GM19035 (cell line): ENCODE results near the gene CIB1.
"Not testable (repeated sequence)": the region's sequence is repeated elsewhere in the genome, so short reads cannot be mapped to it uniquely, and the experiment has no call there.

Experiments
- ATAC-seq: cut with Tn5 transposase; IDR thresholded peaks from one replicate; pipeline ENCODE4 v1.9.1; 2021; ENCODE audit not compliant: unreplicated experiment

Gene CIB1

DNA sequence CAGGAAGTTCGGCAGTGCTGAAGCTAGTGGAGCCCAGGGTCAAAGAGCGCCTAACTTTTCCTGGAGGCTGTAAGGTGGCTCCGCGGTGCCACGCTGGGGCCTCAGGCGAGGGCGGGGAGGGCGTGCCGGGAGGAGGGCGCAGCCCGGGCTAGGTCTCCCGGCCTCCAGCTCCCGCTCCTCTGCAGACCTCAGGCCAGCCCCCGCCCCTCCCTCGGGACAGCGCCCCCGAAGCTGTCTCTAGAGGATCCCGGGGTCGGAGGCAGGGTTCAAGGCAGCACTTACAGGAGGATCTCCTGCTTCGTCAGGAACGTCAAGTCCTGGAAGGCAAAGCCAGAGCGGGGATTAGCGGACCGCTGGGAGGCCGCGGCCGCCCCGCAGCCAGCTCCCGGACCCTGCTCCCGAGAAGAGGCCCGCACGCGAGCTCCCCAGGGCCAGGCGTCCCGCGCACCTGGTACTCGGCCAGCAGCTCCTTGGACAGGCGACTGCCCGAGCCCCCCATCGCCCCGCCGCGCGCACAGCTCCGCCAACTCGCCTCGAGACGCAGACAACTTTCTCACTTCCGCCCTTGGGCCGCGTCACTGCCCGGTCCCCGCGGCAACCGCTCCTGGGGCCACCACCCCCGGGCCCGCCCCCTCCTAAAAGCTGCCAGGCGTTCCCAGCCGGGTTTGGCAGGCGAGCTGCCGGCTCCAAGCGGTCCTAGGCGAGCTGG, at the start of gene CIB1:
CIB1 (minus strand) TSS at position 555 of the 709 bp plus-strand sequence; CDS start at position 499, 56 bp downstream.
- peak; percentile 80 for ATAC-seq

DNA sequence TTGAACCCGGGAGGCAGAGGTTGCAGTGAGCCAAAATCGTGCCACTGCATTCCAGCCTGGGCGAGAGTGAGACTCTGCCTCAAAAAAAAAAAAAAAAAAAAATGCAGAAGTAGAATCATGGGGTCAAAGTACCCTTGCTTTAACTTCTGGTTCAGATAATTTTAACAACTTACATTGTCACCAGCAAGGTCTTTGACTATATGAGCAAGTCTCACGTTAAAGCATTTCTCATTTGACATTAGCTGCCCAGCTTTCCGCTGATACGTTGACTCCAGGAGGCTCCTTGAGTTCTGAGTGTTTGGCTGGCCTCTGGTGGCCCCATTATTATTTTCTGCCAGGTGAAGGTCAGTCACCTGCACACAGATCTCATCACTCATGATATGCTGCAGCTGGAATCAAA, 47.9 kb upstream of the CIB1 start:
- ATAC-seq, result not testable (repeated sequence)

DNA sequence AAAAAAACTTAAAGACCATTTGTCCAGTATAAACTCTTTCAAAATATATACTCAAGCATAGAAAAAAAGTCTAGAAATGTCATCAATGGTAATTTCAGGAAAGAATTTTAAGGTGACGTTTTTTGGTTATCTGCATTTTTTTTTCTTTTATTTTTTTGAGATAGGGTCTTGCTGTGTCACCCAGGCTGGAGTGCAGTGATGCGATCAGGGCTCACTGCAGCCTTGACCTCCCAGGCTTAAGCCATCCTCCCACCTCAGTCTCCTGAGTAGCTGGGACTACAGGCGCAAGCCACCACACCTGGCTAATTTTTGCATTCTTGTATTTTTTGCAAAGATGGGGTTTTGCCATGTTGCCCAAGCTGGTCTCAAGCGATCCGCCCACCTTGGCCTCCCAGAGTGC, 47.0 kb upstream of the CIB1 start:
- not testable (repeated sequence) for ATAC-seq

DNA sequence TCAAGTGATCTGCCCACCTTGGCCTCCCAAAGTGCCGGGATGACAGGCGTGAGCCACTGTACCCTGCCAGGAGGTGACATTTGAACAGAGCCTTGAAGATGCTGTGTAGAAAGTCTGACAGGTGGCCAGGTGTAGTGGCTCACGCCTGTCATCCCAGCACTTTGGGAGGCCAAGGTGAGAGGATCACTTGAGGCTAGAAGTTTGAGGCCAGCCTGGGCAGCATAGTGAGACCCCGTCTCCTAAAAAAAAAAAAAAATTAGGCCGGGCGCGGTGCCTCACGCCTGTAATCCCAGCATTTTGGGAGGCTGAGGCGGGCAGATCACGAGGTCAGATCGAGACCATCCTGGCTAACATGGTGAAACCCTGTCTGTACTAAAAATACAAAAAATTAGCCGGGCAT, 44.7 kb upstream of the CIB1 start:
- not testable (repeated sequence) for ATAC-seq

DNA sequence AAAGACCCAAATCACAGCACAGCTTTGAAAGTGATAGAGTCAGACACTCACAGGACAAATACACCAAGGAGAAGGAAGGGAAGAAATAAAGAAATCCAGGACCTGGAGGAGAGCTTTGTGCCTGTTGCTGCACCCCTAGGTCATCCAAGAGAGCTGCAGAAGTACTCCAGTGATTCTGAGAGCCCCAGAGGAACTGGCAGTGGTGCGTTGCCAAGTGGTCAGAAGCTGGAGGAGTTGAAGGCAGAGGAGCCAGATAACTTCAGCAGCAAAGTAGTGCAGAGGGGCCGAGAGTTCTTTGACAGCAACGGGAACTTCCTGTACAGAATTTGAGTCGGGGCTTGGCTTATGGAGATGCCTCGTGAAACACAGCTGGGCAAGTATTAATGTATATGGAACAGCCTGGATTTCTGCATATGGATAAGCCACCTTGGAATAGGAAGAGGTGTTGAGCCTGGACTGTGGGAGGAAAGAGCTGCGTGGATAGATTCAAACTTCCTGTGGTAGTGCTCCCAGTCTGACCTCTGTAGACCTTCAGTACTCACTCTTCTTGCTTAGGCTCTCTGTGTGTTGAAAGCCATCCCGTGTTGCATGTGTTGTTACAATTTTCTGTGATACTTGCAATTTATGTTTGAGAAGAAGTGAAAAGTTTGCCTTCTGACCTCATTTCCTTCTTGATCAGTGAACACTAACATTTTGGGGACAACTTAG, 37.9 kb upstream of the CIB1 start:
- ATAC-seq, result no peak

DNA sequence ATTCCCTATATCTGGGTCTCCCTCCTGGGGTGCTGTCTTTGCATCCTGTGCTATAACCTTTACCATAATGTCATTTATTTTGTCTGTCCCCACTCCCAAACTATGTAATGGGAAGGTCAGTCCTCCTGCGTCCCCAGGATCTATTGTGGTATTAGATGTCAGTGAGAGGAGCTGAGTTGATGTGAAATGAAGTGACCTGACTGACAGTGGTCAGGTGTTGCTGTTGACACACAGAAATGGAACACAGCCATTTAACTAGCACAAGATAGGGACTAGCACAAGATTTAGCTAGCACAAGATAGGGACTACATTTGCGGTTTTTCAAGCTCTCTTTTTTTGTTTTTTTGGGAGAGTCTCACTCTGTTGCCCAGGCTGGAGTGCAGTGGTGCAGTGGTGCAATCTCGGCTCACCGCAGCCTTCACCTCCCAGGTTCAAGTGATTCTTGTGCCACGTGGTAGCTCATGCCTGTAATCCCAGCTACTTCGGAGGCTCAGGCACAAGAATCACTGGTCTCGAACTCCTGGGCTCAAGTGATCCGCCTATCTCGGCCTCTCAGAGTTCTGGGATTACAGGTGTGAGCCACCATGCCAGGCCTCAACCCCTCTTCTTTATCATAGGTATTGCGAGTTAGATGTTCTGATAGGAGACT, 36.9 kb upstream of the CIB1 start:
- ATAC-seq, result no peak

DNA sequence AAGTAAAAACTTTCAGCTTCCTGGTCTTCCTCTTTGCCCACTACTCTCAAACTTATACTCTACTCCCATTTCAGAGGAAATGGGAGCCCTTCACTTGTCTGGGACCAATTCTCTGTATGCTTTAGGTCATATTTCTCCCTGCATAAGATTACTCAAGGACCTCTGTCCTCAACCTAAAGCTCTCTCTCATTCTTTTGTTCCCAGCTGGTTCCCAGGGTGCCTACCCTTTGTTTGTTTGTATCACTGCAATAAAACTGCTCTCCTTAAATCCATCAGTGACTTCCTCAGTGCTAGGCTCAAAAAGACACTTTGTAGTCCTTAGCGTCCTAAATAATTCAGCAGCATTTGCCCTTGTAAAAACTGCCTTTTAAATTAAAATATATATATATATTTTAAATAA, 34.7 kb upstream of the CIB1 start:
- no peak for ATAC-seq

DNA sequence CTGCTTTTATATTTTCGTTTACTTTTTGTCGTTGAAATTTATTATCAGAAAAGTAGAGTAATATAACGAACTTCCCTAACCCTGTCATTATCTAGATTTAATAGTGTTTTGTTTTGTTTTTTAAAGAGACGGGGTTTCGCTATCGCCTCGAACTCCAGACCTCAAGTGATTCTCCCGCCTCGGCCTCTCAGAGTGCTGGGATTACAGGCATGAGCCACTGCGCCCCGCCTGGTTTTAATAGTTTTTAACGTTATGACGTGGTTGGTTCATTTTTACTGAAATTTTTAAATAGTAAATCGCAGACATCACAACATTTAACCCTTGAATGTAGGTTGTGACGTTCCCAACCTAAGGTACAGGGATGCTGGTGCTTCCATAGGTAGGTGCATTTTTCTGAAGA, 32.7 kb upstream of the CIB1 start:
- no peak for ATAC-seq

DNA sequence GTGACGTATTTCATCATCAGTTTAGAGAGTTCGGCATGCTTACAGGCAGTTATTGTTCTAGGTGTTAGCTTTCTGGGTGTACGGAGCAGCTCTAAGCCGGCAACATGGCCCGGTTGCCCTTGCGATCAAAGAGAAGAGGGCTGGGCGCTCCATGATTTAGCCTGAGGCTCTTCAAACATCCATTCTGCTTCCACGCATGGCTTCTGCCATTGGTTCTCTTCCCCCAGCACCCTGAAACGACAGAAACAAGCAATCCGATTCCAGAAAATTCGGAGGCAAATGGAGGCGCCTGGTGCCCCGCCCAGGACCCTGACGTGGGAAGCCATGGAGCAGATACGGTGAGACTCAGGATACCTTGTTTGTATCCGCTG, 32.3 kb upstream of the CIB1 start:
- peak; percentile 7 for ATAC-seq

DNA sequence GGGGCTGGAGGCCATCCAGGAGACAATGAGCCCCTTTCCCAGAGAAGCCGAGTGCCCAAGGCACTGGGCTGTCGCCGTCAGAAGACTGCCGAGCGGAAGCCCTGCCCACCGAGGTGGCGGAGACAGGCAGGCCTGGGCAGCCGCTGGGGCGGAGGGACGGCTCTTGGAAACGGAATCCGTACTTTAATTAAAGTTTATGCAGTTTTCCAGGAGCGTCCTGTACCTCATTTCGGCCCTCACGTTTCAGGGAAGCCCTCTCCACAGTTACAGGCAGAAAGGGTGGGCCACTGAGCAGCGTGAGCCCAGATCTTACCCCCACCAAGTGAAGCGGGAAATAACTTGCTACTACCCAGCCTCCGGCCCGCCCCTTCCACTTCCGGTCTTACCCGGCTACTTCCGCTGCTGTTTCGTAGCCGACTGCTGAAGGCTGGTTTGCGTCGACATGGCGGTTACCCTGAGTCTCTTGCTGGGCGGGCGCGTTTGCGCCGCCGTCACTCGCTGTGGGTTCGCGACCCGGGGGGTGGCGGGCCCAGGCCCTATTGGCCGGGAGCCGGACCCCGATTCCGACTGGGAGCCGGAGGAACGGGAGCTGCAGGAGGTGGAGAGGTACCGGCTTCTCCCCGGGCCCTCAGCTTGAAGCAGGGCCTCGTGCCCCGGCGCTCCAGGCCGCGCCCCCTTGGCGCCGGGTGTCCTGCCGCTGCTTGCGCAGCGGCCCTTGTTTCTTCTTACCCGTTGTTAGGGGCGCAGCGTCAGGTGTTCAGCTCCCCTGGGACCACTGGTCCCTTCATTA, 31.7 kb upstream of the CIB1 start, which contains the start of gene NGRN:
NGRN (plus strand) TSS at position 402 of the 790 bp plus-strand sequence; CDS start at position 443, 41 bp downstream.
- peak; percentile 94 for ATAC-seq

DNA sequence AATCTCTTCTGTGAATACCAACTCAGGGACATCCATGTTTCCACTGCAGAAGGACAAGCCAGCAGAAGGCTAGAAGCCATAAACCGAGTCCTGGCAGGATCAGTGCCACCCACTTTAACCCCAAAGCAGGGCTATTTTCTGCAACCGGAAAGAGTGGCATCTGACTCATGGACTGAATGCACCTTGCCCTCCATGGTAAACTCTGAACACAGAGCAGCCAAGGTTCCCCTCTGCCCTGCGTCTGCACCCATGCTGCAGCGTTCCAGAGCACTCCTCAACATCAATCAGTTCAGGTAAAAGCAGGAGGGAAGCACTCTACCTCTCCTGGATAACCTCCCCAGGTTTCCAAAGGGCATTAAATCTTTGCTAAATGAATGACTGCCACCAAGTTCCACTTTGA, 30.9 kb upstream of the CIB1 start:
- ATAC-seq, result no peak

DNA sequence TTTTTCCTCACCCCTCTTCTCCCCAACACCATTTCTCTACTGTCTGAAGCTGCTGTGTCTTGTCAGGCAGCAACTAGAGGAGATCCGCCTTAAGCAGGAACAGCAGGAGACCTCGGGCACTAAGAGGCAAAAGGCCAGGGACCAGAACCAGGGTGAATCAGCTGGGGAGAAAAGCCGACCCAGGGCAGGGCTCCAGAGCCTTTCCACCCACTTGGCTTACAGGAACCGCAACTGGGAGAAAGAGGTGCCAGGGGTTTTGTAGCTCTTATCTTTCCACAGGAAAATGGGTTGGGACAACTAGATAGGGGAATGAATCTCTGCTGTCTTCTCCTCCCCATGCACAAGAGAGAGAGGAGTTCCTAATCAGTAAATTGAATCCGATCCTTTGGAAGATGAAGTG, 28.7 kb upstream of the CIB1 start:
- no peak for ATAC-seq

DNA sequence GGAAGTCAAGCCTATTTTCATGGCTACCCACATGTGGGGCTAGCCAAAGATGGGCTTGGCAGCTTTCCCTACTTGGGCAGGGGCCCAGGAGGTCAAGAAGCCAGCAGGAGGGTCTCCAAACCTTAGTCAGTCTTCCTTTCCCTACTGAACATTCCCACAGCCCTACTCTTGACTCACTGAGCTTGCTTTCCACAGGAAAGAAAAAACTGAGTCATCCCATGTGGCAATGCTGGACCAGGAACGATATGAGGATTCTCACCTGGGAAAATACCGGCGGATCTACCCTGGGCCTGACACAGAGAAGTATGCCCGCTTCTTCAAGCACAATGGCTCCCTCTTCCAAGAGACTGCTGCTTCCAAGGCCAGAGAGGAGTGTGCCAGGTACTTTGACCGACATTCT, 28.1 kb upstream of the CIB1 start:
- no peak for ATAC-seq

DNA sequence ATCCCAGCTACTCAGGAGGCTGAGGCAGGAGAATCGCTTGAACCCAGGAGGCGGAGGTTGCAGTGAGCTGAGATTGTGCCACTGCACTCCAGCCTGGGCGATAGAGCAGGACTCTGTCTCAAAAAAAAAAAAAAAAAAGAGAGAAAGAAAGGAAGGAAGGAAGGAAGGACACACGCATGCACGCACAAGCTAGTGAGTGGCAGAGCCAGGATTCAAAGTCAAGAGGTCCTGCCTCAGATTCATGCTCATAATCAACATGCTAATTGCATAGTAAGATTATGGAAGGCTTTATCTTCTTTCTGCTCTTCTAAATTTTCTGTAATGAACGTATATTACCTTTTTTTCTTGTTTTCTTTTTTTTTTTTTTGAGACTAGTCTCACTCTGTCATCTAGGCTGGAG, 27.0 kb upstream of the CIB1 start:
- not testable (repeated sequence) for ATAC-seq

DNA sequence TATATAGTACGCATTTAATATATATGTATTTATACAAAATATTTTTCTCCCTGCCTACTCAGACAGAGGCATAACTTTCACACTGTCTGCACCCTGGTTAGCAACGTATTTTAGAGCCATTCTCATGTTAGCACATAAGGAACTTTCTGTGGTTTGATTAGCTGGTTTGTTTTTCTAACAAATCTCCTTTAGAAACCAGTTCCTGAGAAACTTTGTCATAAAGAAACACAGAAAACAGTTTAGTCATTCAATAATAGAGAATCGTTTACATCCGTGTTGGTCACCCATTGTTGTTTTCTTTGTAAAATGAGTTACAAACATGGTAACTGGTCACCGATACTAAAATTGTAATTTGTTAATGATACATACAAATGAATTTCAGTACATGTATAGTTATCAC, 25.8 kb upstream of the CIB1 start:
- ATAC-seq, result peak; percentile 69

DNA sequence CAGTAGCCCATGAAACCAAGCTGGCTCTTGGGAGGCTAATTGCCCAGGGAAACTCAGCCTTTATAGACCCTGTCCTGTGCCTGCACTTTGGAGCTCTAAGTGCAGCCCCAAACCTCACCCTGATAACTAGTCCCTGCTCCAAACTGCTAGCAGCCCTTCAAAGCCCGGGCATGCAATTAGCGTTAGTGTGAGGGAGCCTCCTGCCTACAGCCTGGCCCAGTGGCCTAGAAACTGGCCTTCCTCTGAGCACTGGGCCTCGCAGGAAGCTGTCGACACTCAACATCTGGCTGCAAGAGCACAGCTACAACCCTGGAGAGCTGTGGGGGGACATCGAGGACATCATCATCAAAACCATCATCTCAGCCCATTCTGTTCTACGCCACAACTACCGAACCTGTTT, 24.0 kb upstream of the CIB1 start:
- ATAC-seq, result no peak

DNA sequence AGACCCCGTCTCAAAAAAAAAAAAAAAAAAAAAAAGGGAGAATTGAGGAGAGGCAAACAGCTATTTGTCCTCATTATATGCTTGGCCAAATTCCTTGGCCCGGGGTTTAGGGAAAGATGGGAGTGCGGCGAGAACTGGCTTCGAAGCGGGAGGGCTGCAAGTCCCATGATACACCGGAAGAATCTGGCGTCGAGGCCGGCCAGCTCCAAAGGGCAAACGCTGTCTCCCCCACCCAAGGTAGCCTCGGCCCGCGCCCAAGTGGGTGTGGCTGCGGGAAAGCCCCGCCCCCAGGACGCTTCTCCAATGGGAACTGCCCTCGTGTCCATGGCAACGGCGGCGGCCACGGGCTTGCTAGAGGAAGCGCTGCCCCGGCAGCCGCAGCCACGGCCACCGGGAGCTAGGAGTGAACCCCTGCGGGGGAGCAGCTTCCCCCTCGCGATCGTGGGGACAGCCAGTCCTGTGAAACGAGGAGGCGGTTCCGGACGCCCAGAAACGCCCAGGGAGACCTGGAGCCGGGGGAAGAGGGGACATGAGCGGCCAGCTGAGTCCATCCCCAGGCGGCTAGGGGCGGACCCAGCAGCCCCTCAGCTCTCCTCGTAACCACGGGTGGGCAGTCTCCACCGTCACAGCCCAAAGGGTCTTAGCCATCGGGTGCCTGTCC, 15.6 kb upstream of the CIB1 start, which contains the start of gene TTLL13:
TTLL13 (plus strand) TSS at position 354 of the 661 bp plus-strand sequence. CDS start 1,075 bp downstream, outside the sequence.
- peak; percentile 87 for ATAC-seq

DNA sequence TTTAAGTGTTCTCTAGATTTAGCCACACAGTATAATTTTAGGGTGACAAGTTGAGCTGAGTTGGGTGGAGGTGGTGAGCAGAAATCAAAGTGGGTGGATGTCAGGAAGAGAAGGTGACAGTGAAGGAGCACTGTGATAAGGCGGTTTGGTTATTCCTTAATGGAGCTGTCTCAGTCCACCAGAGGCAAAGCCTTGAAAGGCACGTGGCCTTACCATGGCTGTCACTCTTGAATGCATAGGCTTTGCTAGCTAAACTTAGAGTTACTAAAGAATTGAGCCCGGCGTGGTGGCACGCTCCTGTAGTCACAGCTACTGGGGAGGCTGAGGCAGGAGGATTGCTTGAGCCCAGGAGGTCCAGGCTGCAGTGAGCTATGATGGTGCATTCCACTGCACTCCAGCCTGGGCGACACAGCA, 15.1 kb upstream of the CIB1 start:
- no peak for ATAC-seq

DNA sequence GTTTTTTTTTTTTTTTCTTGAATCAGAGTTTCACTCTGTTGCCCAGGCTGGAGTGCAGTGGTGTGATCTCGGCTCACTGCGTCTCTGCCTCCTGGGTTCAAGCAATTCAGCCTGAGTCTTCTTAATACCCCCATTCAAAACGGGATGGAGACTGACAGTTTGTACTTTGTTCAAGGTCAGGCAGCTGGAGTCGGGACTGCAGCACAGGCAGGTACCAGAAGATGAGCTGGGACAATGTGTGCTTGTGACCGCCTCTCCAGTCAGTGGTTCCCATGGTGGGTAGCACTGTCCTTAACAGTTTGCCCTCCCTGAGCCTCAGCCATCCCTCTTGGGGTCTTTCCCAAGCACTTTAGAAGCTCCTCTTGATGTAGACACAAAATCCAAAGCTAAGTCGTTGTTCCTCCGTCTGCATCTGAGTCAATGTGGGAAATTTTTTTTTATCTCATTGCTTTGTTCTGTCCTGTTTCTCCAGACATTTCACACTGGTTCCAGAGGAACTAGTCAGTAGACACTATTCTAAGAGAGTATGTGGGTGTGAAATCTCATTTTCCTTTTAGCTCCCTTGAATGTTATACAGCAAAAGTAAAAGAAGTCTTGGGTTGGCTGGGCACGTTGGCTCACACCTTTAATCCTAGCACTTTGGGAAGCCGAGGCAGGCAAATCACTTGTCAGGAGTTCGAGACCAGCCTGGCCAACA, 10.3 kb upstream of the CIB1 start:
- ATAC-seq, result no peak
